Upper lobe of left lung (tissue), 4 donors: Measurements from ENCODE around the gene HAPLN1.

ENCODE experiments used
- EP300 ChIP-seq, 4 donors: sonication (generic); formaldehyde crosslinking; IDR thresholded peaks; one replicate each; pipeline ENCODE4 v1.5.1; 2017; ENCODE audit warnings: antibody characterized with exemption in 4 of 4, control low read depth in 2 of 4
- POLR2A ChIP-seq, 4 donors: fragments of 450-650 bp; IDR thresholded peaks; one replicate each; pipeline ENCODE4 v1.5.1; 2016 to 2017; ENCODE audit warnings: antibody characterized with exemption in 4 of 4, mild to moderate bottlenecking in 2 of 4
- POLR2AphosphoS5 ChIP-seq, 2 donors: sonication (generic); formaldehyde crosslinking; IDR thresholded peaks; one replicate each; pipeline ENCODE4 v1.5.1; 2017; ENCODE audit warnings: antibody characterized with exemption in 2 of 2
- TF ChIP-seq, protein P1 (sequence below), 6 experiments: fragments of 450-650 bp in 4 of 6; fragments of 200-600 bp in 2 of 6; sonication (generic) in 2 of 6; IDR thresholded peaks; one replicate each; pipeline ENCODE4 v1.5.1; 2016 to 2019; ENCODE audit warnings: antibody characterized with exemption in 6 of 6

- TF ChIP-seq, protein P1, sequence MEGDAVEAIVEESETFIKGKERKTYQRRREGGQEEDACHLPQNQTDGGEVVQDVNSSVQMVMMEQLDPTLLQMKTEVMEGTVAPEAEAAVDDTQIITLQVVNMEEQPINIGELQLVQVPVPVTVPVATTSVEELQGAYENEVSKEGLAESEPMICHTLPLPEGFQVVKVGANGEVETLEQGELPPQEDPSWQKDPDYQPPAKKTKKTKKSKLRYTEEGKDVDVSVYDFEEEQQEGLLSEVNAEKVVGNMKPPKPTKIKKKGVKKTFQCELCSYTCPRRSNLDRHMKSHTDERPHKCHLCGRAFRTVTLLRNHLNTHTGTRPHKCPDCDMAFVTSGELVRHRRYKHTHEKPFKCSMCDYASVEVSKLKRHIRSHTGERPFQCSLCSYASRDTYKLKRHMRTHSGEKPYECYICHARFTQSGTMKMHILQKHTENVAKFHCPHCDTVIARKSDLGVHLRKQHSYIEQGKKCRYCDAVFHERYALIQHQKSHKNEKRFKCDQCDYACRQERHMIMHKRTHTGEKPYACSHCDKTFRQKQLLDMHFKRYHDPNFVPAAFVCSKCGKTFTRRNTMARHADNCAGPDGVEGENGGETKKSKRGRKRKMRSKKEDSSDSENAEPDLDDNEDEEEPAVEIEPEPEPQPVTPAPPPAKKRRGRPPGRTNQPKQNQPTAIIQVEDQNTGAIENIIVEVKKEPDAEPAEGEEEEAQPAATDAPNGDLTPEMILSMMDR (IDR thresholded peaks at IDR 0.05), result no peak
- TF ChIP-seq POLR2A (IDR thresholded peaks at IDR 0.05) (no peak), POLR2AphosphoS5 (IDR thresholded peaks at IDR 0.05) (no peak), EP300 (IDR thresholded peaks at IDR 0.05) (no peak)
Measured at GRCh38 chr5:83644301-83644700, 76.4 kb downstream of the HAPLN1 start.
